HepG2 (cell line): ENCODE data around the gene ABCD1. TPM values are rescaled to one million over a fixed set of nuclear protein-coding genes. Genes with fewer than 3 reads are reported as not detected.

Experiments used
- ATAC-seq: fragments of 200-7000 bp; cut with Tn5 transposase; 3 replicates; pipeline ENCODE4 v1.9.1; 2020; ENCODE audit warnings: mild to moderate bottlenecking, moderate library complexity
- BruUV-seq: library from RNA; stranded (reverse); fragments of 400-500 nt; replicated peaks from 2 replicates; lab custom pipeline; 2021; lab: Mats Ljungman, UMichigan
- CTCF ChIA-PET: fragments of 300-600 bp; formaldehyde crosslinking; extraction: SDS; loops from one replicate; lab custom pipeline; 2021; ENCODE audit warnings: low total read pairs, inconsistent platforms, low intra/inter-chr PET ratio; lab: Yijun Ruan, JAX
- POLR2A ChIA-PET: fragments of 350-600 bp; sonication (Branson Sonifier 250); formaldehyde crosslinking; loops from one replicate; lab custom pipeline; 2020; ENCODE audit warnings: antibody characterized with exemption, inconsistent platforms; lab: Yijun Ruan, JAX
- DNase-seq: peaks from one replicate; pipeline ENCODE4 v3.0.0-alpha.2; 2015; ENCODE audit warnings: low spot score
- FAIRE-seq: peaks from 3 replicates; lab custom pipeline; 2011; peaks lifted over from hg19 to GRCh38; lab: Jason Lieb, UNC
- H2AFZ ChIP-seq: one replicate; pipeline ENCODE4 v1.6.1; 2011; ENCODE audit warnings: low read length, inconsistent platforms
- H3K27ac ChIP-seq: fragments of 300-600 bp; 3 replicates; pipeline ENCODE4 v1.8.0; 2011; ENCODE audit warnings: mixed run types, mild to moderate bottlenecking, mixed read lengths, low read length, inconsistent platforms; ENCODE audit not compliant: insufficient read depth; ENCODE audit errors: extremely low read length
- H3K27me3 ChIP-seq, 2 experiments: fragments of 200-600 bp in 1 of 2; 2 replicates in 1 of 2; 3 replicates in 1 of 2; pipeline versions ENCODE4 v1.6.0 to v1.8.0; 2011; ENCODE audit warnings: low read length in 2 of 2, mild to moderate bottlenecking in 2 of 2, moderate library complexity in 2 of 2, inconsistent platforms in 1 of 2; ENCODE audit not compliant: insufficient read depth in 2 of 2, control insufficient read depth in 1 of 2
- H3K36me3 ChIP-seq, 2 experiments: fragments of 200-600 bp in 1 of 2; replicated peaks in 1 of 2; 2 replicates in 1 of 2; 3 replicates in 1 of 2; pipeline versions ENCODE4 v1.5.1 to v1.8.0; 2011; ENCODE audit warnings: low read length in 2 of 2, inconsistent platforms in 1 of 2; ENCODE audit not compliant: insufficient read depth in 2 of 2, control insufficient read depth in 1 of 2
- H3K4me1 ChIP-seq: 2 replicates; pipeline ENCODE4 v1.5.1; 2012; ENCODE audit warnings: low read length, inconsistent platforms; ENCODE audit not compliant: insufficient read depth
- H3K4me2 ChIP-seq: 2 replicates; pipeline ENCODE4 v1.6.0; 2011; ENCODE audit warnings: low read depth, low read length, inconsistent platforms
- H3K4me3 ChIP-seq, 3 experiments: fragments of 200-600 bp in 1 of 3; sonication (generic), shearing (Covaris generic) in 1 of 3; replicated peaks in 1 of 3; 2 replicates each; pipeline ENCODE4 v1.5.1; 2011 to 2016; ENCODE audit warnings: low read length in 3 of 3, inconsistent platforms in 2 of 3, low read depth in 2 of 3, mild to moderate bottlenecking in 2 of 3, control low read depth in 1 of 3, mixed read lengths in 1 of 3; ENCODE audit not compliant: insufficient read depth in 1 of 3
- H3K79me2 ChIP-seq: one replicate; pipeline ENCODE4 v1.6.1; 2011; ENCODE audit warnings: low read length, inconsistent platforms; ENCODE audit not compliant: insufficient read depth
- H3K9ac ChIP-seq: 2 replicates; pipeline ENCODE4 v1.6.0; 2011; ENCODE audit warnings: mild to moderate bottlenecking, low read depth, low read length, inconsistent platforms; ENCODE audit not compliant: insufficient read depth
- H3K9me3 ChIP-seq: 2 replicates; pipeline ENCODE4 v1.5.1; 2012; ENCODE audit warnings: mild to moderate bottlenecking, low read length
- H4K20me1 ChIP-seq: 2 replicates; pipeline ENCODE4 v1.6.0; 2011; ENCODE audit warnings: inconsistent platforms, mild to moderate bottlenecking, low read length, moderate library complexity; ENCODE audit not compliant: insufficient read depth
- WGBS: methylation state at CpG from one replicate; pipeline ENCODE4 v1.1.6; 2017; ENCODE audit warnings: low lambda C conversion rate; 5-methylcytosine and 5-hydroxymethylcytosine counted together
- in situ Hi-C: cut with HindIII; loops from 2 replicates; pipeline ENCODE4 v1.10.0; 2017; ENCODE audit warnings: low pct_unique_long_range_greater_than_20kb; ENCODE audit not compliant: extremely low pct_ligation_motif_present
- intact Hi-C: fragments of 100-400 bp; cut with micrococcal nuclease; formaldehyde crosslinking; loops from one replicate; pipeline ENCODE4 v1.10.0; 2022; ENCODE audit not compliant: unreplicated experiment
- polyA plus RNA-seq, 8 experiments: library from polyadenylated mRNA; depleted of rRNA in 3 of 8; stranded (reverse) in 7 of 8; unstranded in 1 of 8; fragments of >200 nt; fragmentation: Illumina TruSeq in 4 of 8; extraction: Trizol in 4 of 8; gene quantifications; 2 replicates each; pipeline versions ENCODE4 v1.2.1 to v1.2.3, GENCODE V29; 2011 to 2016; ENCODE audit warnings: low read depth in 4 of 8, missing spikeins in 1 of 8, mixed read lengths in 1 of 8; ENCODE audit not compliant: insufficient read depth in 1 of 8
- total RNA-seq, 5 experiments: library from RNA; depleted of rRNA; stranded (reverse); fragments of >200 nt; fragmentation: Illumina TruSeq; extraction: Trizol; gene quantifications; 2 replicates each; pipeline ENCODE4 v1.2.3, GENCODE V29; 2016; ENCODE audit warnings: low read depth in 1 of 5
- TF ChIP-seq, protein P1 (sequence below): sonication (generic); formaldehyde crosslinking; IDR thresholded peaks from 2 replicates; pipeline ENCODE4 v1.5.0; 2020; ENCODE audit warnings: mild to moderate bottlenecking, missing genetic modification reagents, moderate library complexity
- TF ChIP-seq, protein P2 (sequence below): sonication (generic); formaldehyde crosslinking; IDR thresholded peaks from 2 replicates; pipeline ENCODE4 v1.5.0; 2020; ENCODE audit warnings: mild to moderate bottlenecking, missing genetic modification reagents

Gene ABCD1
- total and polyA plus RNA-seq, 2 of the 13 experiments (the other 11 are each of a cell fraction or from before 2014, with no cell fraction given) = 11.4 to 15.9 TPM

DNA sequence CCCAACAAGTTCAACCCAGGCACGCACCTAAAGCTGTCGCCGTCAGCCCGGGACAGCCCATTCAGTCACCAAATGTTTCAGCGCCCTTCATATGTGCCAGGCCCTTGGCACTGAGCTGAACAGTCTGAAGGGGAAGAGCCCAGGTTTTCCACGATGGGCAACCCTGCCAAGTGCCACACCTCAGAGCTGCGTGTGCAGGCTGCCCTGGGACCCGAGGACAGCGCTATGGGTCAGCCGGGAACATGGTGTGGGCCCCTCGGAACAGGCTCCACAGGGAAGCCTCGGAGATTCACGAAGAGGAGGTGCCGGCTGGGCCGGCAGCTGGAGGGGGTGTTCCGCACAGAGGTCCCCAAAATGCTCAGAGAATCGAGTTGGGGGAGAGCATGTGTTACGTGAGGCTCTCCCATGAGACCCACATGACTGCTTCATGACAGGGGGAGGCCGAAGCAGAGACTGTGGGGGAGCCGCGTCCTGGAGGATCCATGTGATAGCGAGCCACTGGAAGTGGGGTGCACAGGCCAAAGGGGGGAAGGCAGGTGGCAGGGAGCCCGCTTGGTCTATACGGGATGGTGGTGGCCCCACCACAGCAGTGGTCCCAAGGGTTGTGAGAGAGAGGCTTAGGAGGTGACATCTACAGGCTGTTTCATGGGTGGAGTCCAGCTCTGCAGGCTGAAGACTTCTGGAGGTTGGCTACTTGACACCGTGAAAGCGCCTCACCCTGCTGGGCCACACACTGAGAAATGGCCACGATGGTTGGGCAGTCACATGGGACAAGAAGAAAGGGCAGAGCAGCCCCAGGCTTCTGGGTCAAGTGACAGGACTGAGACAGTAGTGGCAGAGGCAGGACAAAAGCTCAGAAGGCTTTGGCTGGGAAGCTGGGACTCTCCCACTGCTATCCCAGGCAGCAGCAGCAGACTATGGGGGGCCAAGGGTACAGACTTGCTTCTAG lies 14.7 kb upstream of the ABCD1 start:
- BruUV-seq = no TSS peak
- intact Hi-C loops = no loop called here
- H3K4me1 ChIP-seq = no peaks in the 10 kb centered on the region
- H3K4me2 ChIP-seq = no peak overlapping the region
- CTCF ChIA-PET = no interaction called here
- no peak overlapping the region for H3K9ac ChIP-seq
- POLR2A ChIA-PET = interaction anchor here (1.1 to 1.4 kb wide), 2 partner anchors 14 to 17 kb away, joined by 4 read pairs; no protein-coding TSS in a partner anchor
- FAIRE-seq (no peak), DNase-seq (no peak), ATAC-seq (no peak)
- no peak overlapping the region for H3K4me3 ChIP-seq
- in situ Hi-C loops = no loop called here
- H2AFZ ChIP-seq = no peak overlapping the region
- H3K79me2 ChIP-seq = peaks cover 2% of the 10 kb centered on the region
- no peaks in the 10 kb centered on the region for H4K20me1 ChIP-seq
- WGBS = 99% methylated on average over 12 of the region's 27 CpGs
- peaks cover 5 to 19% of the 10 kb centered on the region in 2 experiments; a peak in 4 of 5 replicates for H3K36me3 ChIP-seq
- H3K27me3 ChIP-seq = no peaks in the 10 kb centered on the region
- no peak overlapping the region for H3K27ac ChIP-seq
- TF ChIP-seq, protein P1, sequence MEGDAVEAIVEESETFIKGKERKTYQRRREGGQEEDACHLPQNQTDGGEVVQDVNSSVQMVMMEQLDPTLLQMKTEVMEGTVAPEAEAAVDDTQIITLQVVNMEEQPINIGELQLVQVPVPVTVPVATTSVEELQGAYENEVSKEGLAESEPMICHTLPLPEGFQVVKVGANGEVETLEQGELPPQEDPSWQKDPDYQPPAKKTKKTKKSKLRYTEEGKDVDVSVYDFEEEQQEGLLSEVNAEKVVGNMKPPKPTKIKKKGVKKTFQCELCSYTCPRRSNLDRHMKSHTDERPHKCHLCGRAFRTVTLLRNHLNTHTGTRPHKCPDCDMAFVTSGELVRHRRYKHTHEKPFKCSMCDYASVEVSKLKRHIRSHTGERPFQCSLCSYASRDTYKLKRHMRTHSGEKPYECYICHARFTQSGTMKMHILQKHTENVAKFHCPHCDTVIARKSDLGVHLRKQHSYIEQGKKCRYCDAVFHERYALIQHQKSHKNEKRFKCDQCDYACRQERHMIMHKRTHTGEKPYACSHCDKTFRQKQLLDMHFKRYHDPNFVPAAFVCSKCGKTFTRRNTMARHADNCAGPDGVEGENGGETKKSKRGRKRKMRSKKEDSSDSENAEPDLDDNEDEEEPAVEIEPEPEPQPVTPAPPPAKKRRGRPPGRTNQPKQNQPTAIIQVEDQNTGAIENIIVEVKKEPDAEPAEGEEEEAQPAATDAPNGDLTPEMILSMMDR (CRISPR knock-in tag) = no peak
- TF ChIP-seq, protein P2, sequence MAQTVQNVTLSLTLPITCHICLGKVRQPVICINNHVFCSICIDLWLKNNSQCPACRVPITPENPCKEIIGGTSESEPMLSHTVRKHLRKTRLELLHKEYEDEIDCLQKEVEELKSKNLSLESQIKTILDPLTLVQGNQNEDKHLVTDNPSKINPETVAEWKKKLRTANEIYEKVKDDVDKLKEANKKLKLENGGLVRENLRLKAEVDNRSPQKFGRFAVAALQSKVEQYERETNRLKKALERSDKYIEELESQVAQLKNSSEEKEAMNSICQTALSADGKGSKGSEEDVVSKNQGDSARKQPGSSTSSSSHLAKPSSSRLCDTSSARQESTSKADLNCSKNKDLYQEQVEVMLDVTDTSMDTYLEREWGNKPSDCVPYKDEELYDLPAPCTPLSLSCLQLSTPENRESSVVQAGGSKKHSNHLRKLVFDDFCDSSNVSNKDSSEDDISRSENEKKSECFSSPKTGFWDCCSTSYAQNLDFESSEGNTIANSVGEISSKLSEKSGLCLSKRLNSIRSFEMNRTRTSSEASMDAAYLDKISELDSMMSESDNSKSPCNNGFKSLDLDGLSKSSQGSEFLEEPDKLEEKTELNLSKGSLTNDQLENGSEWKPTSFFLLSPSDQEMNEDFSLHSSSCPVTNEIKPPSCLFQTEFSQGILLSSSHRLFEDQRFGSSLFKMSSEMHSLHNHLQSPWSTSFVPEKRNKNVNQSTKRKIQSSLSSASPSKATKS = no peak
- TF ChIP-seq, all 625 proteins: peak for 0
- no peaks in the 10 kb centered on the region for H3K9me3 ChIP-seq
